Left ventricle myocardium inferior (tissue), 1 donor: Measurements from ENCODE around the gene SVIL. TPM values are rescaled to one million over a fixed set of nuclear protein-coding genes. Genes with fewer than 3 reads are reported as not detected.

Source experiments
- DNase-seq: peaks from one replicate; pipeline ENCODE4 v3.0.0-alpha.2; 2020
- H3K27ac ChIP-seq: fragments of 200-600 bp; replicated peaks from 2 replicates; pipeline ENCODE4 v1.8.0; 2021
- H3K27me3 ChIP-seq: fragments of 200-600 bp; 2 replicates; pipeline ENCODE4 v1.8.0; 2021; ENCODE audit warnings: low read depth
- H3K36me3 ChIP-seq: fragments of 200-600 bp; 2 replicates; pipeline ENCODE4 v1.8.0; 2021
- H3K4me1 ChIP-seq: fragments of 200-600 bp; 2 replicates; pipeline ENCODE4 v1.8.0; 2021
- H3K4me3 ChIP-seq: fragments of 200-600 bp; 2 replicates; pipeline ENCODE4 v1.8.0; 2021; ENCODE audit warnings: mild to moderate bottlenecking, moderate library complexity
- H3K9me3 ChIP-seq: fragments of 200-600 bp; replicated peaks from 2 replicates; pipeline ENCODE4 v1.8.0; 2021
- intact Hi-C: fragments of 100-400 bp; cut with micrococcal nuclease; formaldehyde crosslinking; loops from one replicate; pipeline ENCODE4 v1.11.0; 2022
- total RNA-seq: library from RNA; stranded (reverse); fragmentation: NEBNext Ultra II Directional; extraction: Animal tissue kit (Norgen Biotek cat#: 25700); gene quantifications from one replicate; pipeline ENCODE4 v1.2.1, GENCODE V29; 2021
- TF ChIP-seq, protein P1 (sequence below): fragments of 200-600 bp; IDR thresholded peaks from 2 replicates; pipeline ENCODE4 v1.8.0; 2021; ENCODE audit warnings: antibody characterized with exemption, mild to moderate bottlenecking, borderline replicate concordance
- donor health status: DM: no; HTN: yes; CAD: no; lungs with severe emphysema.

Gene SVIL
- total RNA-seq, 1 donor from 2014 or later = 403 TPM

GRCh38 chr10:29430101-29430500, 204.7 kb downstream of the SVIL start:
- Histone ChIP-seq H3K4me3 (no peak overlapping the region), H3K4me1 (peaks cover 35% of the 10 kb centered on the region), H3K9me3 (no peaks in the 10 kb centered on the region), H3K27ac (no peak overlapping the region), H3K27me3 (no peaks in the 10 kb centered on the region), H3K36me3 (peaks cover 6% of the 10 kb centered on the region)
- intact Hi-C loops = no loop called here
- no peak for DNase-seq
- TF ChIP-seq, protein P1, sequence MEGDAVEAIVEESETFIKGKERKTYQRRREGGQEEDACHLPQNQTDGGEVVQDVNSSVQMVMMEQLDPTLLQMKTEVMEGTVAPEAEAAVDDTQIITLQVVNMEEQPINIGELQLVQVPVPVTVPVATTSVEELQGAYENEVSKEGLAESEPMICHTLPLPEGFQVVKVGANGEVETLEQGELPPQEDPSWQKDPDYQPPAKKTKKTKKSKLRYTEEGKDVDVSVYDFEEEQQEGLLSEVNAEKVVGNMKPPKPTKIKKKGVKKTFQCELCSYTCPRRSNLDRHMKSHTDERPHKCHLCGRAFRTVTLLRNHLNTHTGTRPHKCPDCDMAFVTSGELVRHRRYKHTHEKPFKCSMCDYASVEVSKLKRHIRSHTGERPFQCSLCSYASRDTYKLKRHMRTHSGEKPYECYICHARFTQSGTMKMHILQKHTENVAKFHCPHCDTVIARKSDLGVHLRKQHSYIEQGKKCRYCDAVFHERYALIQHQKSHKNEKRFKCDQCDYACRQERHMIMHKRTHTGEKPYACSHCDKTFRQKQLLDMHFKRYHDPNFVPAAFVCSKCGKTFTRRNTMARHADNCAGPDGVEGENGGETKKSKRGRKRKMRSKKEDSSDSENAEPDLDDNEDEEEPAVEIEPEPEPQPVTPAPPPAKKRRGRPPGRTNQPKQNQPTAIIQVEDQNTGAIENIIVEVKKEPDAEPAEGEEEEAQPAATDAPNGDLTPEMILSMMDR = no peak

GRCh38 chr10:29428486-29428885, 206.3 kb downstream of the SVIL start:
- Histone ChIP-seq H3K9me3 (no peaks in the 10 kb centered on the region), H3K4me1 (peaks cover 28% of the 10 kb centered on the region), H3K27ac (no peak overlapping the region), H3K4me3 (no peak overlapping the region), H3K36me3 (peaks cover 7% of the 10 kb centered on the region), H3K27me3 (no peaks in the 10 kb centered on the region)
- DNase-seq = no peak
- TF ChIP-seq, protein P1 = no peak
- intact Hi-C loops = no loop called here

DNA sequence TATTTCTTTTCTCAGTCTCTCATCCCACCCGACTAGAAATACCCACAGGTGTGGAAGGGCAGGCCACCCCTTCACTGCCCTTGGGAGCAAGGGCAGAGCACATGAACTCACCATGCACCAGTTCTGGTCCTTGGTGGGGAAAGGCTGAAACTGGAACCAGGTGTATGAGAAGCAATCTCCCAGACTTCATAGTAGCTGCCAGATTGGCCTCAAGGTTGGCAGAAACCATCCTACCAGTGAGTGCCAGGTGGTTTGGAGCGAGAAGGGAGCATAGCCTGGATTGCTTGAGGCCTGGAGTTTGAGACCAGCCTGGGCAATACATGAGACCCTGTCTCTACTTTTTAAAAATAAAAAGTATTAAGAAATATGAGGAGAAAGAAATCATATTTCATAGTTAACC, 207.1 kb downstream of the SVIL start:
- Histone ChIP-seq H3K9me3 (no peaks in the 10 kb centered on the region), H3K36me3 (peaks cover 10% of the 10 kb centered on the region), H3K4me3 (no peak overlapping the region), H3K27me3 (no peaks in the 10 kb centered on the region), H3K27ac (no peak overlapping the region), H3K4me1 (peaks cover 28% of the 10 kb centered on the region)
- no peak for DNase-seq
- intact Hi-C loops = no loop called here
- TF ChIP-seq, protein P1 = no peak

GRCh38 chr10:29426420-29426819, 208.4 kb downstream of the SVIL start:
- no peak overlapping the region for H3K27ac ChIP-seq
- no peak for DNase-seq
- H3K36me3 ChIP-seq = peaks cover 22% of the 10 kb centered on the region
- peaks cover 34% of the 10 kb centered on the region for H3K4me1 ChIP-seq
- TF ChIP-seq, protein P1 = no peak
- H3K27me3 ChIP-seq = no peaks in the 10 kb centered on the region
- no peaks in the 10 kb centered on the region for H3K9me3 ChIP-seq
- no peak overlapping the region for H3K4me3 ChIP-seq
- intact Hi-C loops = no loop called here

DNA sequence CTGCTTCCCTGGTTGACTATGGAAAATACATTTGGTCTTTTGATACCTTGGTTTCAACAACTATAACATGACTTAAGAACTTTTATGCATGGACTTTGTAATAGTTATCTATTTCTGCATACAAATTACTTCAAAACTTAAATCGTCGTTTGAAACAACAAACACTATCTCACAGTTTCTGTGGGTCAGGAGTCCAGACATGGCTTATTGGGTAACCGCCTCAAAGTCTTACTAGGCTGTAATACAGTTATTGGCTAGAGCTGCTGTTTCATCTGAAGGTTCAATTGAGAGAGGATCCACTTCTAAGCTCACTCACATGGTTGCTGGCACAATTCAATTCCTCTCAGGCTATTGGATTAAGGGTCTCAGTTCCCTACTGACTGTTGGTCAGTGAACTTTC, 210.8 kb downstream of the SVIL start:
- intact Hi-C loops = no loop called here
- H3K9me3 ChIP-seq = no peaks in the 10 kb centered on the region
- H3K27ac ChIP-seq = no peak overlapping the region
- H3K4me1 ChIP-seq = peaks cover 41% of the 10 kb centered on the region
- peaks cover 40% of the 10 kb centered on the region for H3K36me3 ChIP-seq
- no peaks in the 10 kb centered on the region for H3K27me3 ChIP-seq
- TF ChIP-seq, protein P1 = no peak
- DNase-seq = no peak
- H3K4me3 ChIP-seq = no peak overlapping the region

- DNase-seq = no peak
- H3K9me3 ChIP-seq = no peaks in the 10 kb centered on the region
- H3K36me3 ChIP-seq = peaks cover 61% of the 10 kb centered on the region
- no peaks in the 10 kb centered on the region for H3K27me3 ChIP-seq
- H3K27ac ChIP-seq = no peak overlapping the region
- TF ChIP-seq, protein P1 = no peak
- peaks cover 38% of the 10 kb centered on the region for H3K4me1 ChIP-seq
- intact Hi-C loops = no loop called here
- no peak overlapping the region for H3K4me3 ChIP-seq
These were observed 214.0 kb downstream of the SVIL start for GRCh38 chr10:29420744-29421143.
